Heart left ventricle (tissue), 16 donors: ENCODE results near the gene RIC8B. TPM values are rescaled to one million over a fixed set of nuclear protein-coding genes. Genes with fewer than 3 reads are reported as not detected.

Experiments used
- ATAC-seq, 4 donors: fragments of 200-7000 bp; cut with Tn5 transposase; one replicate each; pipeline ENCODE4 v1.9.1; 2020 to 2022; ENCODE audit warnings: moderate library complexity in 4 of 4, mild to moderate bottlenecking in 3 of 4, moderate number of reproducible peaks in 1 of 4
- DNase-seq, 5 donors: peaks; one replicate each; pipeline ENCODE4 v3.0.0-alpha.2; 2020
- H3K27ac ChIP-seq, 12 donors: fragments of 200-600 bp; sonication (generic) in 4 of 12; one replicate each; pipeline versions ENCODE4 v1.5.0 to v1.8.0; 2016 to 2022; ENCODE audit warnings: mild to moderate bottlenecking in 2 of 12
- H3K27me3 ChIP-seq, 9 donors: fragments of 200-600 bp; sonication (generic) in 2 of 9; one replicate each; pipeline versions ENCODE4 v1.5.1 to v1.8.0; 2016 to 2022; ENCODE audit warnings: mild to moderate bottlenecking in 3 of 9
- H3K36me3 ChIP-seq, 9 donors: fragments of 200-600 bp; sonication (generic) in 2 of 9; one replicate each; pipeline versions ENCODE4 v1.5.0 to v1.8.0; 2018 to 2022; ENCODE audit warnings: mild to moderate bottlenecking in 2 of 9
- H3K4me1 ChIP-seq, 12 donors: fragments of 200-600 bp; sonication (generic) in 4 of 12; one replicate each; pipeline versions ENCODE4 v1.5.0 to v1.8.0; 2016 to 2022; ENCODE audit warnings: mild to moderate bottlenecking in 3 of 12
- H3K4me3 ChIP-seq, 12 donors: fragments of 200-600 bp; sonication (generic) in 4 of 12; one replicate each; pipeline versions ENCODE4 v1.5.0 to v1.8.0; 2017 to 2022; ENCODE audit warnings: mild to moderate bottlenecking in 9 of 12, moderate library complexity in 4 of 12
- H3K9me3 ChIP-seq, 12 donors: fragments of 200-600 bp; sonication (generic) in 4 of 12; one replicate each; pipeline versions ENCODE4 v1.5.0 to v1.8.0; 2016 to 2022; ENCODE audit warnings: mild to moderate bottlenecking in 1 of 12
- CTCF ChIP-seq, 12 donors: fragments of 200-600 bp; sonication (generic) in 4 of 12; IDR thresholded peaks; one replicate each; pipeline versions ENCODE4 v1.5.0 to v1.8.0; 2018 to 2022; ENCODE audit warnings: antibody characterized with exemption in 12 of 12, mild to moderate bottlenecking in 5 of 12
- POLR2A ChIP-seq, 2 donors: fragments of 450-650 bp; IDR thresholded peaks; one replicate each; pipeline ENCODE4 v1.6.1; 2017; ENCODE audit warnings: antibody characterized with exemption in 2 of 2, mild to moderate bottlenecking in 2 of 2, moderate library complexity in 2 of 2
- WGBS, 4 donors: extraction: QIAGEN DNeasy Blood & Tissue Kit in 2 of 4; methylation state at CpG; one replicate each; pipeline versions ENCODE4 v1.1.5 to v1.1.7; 2013 to 2018; 5-methylcytosine and 5-hydroxymethylcytosine counted together
- intact Hi-C, 10 donors: fragments of 100-400 bp; cut with DNase I; formaldehyde crosslinking; loops; one replicate each; pipeline versions ENCODE4 v1.11.1 to v1.14.2; 2022
- polyA plus RNA-seq, 2 donors: library from polyadenylated mRNA; stranded (reverse); fragments of 200-250 nt; gene quantifications; one replicate each; pipeline ENCODE4 v1.2.3, GENCODE V29; 2013
- total RNA-seq, 9 donors: library from RNA; depleted of rRNA in 2 of 9; stranded (reverse); fragments of >200 nt in 2 of 9; fragmentation: NEBNext Ultra II Directional in 3 of 9; extraction: Animal tissue kit (Norgen Biotek cat#: 25700) in 3 of 9; gene quantifications; one replicate each; pipeline versions ENCODE4 v1.1.0 to v1.2.4, GENCODE V29; 2016 to 2023
- donor health status: ischemic (EF 13 %, LVEDD 7.1; RV severe dilation, severe dysfunction).
- donor health status: healthy with polysubstance abuse.
- donor health status: DM: no; HTN: yes; CAD: no.
- donor health status: DM: no; HTN: no; CAD: no.
- donor health status: ischemic (EF 25% LVEDD 6.9; RV normal size, moderate dysfunction).
- donor health status: ischemic (EF 25% LVEDD 5.7; RV mildly dilated, moderate dysfunction).
- donor health status: healthy.
- donor health status: DM: yes; HTN: yes; CAD: no.
- donor health status: ischemic (EF 35%, LVEDD 5.7; RV mildly dilated, moderate dysfunction).
- donor health status: nonischemic (EF 11% LVEDD 7.7; RV severe dilation, severe dysfunction).
- donor health status: DM: yes; HTN: yes; CAD: no.
- donor health status: PGD.
- donor health status: ischemic (EF 29% LVEDD 5.4; RV normal size, mild dysfunction).
- donor health status: nonischemic (EF 23%, LVEDD 6.1; RV moderate dilation, normal function).

The RIC8B gene
- total and polyA plus RNA-seq, 11 donors = 6.1 to 27.5 (median 22.7) TPM

- ATAC-seq = no peak
- intact Hi-C loops = no loop called here
- H3K9me3 ChIP-seq = no peaks in the 10 kb centered on the region
- H3K4me1 ChIP-seq = peaks cover 0 to 5% (median 0%) of the 10 kb centered on the region in 12 donors
- no peak overlapping the region for H3K4me3 ChIP-seq
- H3K27ac ChIP-seq = no peak overlapping the region
- TF ChIP-seq POLR2A (IDR thresholded peaks at IDR 0.05) (no peak), CTCF (IDR thresholded peaks at IDR 0.05) (no peak)
- no peak for DNase-seq
- WGBS, 4 donors = 58 to 72% (median 64%) methylated on average over 5 of the region's 5 CpGs
- no peaks in the 10 kb centered on the region for H3K27me3 ChIP-seq
- peaks cover 0 to 42% (median 10%) of the 10 kb centered on the region in 9 donors for H3K36me3 ChIP-seq
These were observed 99.5 kb downstream of the RIC8B start for GRCh38 chr12:106873983-106874382.

GRCh38 chr12:106878804-106879203 lies 104.3 kb downstream of the RIC8B start:
- Histone ChIP-seq H3K27me3 (no peaks in the 10 kb centered on the region), H3K9me3 (no peaks in the 10 kb centered on the region), H3K36me3 (peaks cover 0 to 66% (median 42%) of the 10 kb centered on the region in 9 donors), H3K4me3 (no peak overlapping the region), H3K27ac (no peak overlapping the region), H3K4me1 (peaks cover 0 to 10% (median 0%) of the 10 kb centered on the region in 12 donors)
- DNase-seq = no peak
- no peak for ATAC-seq
- WGBS, 4 donors = 70 to 78% (median 75%) methylated on average over 5 of the region's 5 CpGs
- intact Hi-C loops = no loop called here
- TF ChIP-seq POLR2A (IDR thresholded peaks at IDR 0.05) (no peak), CTCF (IDR thresholded peaks at IDR 0.05) (no peak)

- ATAC-seq (no peak), DNase-seq (no peak)
- TF ChIP-seq CTCF (IDR thresholded peaks at IDR 0.05) (no peak), POLR2A (IDR thresholded peaks at IDR 0.05) (no peak)
- H3K36me3 ChIP-seq = peaks cover 0 to 66% (median 46%) of the 10 kb centered on the region in 9 donors
- no peaks in the 10 kb centered on the region for H3K9me3 ChIP-seq
- intact Hi-C loops = no loop called here
- peaks cover 0 to 10% (median 0%) of the 10 kb centered on the region in 12 donors for H3K4me1 ChIP-seq
- WGBS, 4 donors = 51 to 58% (median 54%) methylated on average over 5 of the region's 5 CpGs
- H3K4me3 ChIP-seq = no peak overlapping the region
- no peak overlapping the region for H3K27ac ChIP-seq
- no peaks in the 10 kb centered on the region for H3K27me3 ChIP-seq
These were observed 105.1 kb downstream of the RIC8B start for GRCh38 chr12:106879612-106880011.

- intact Hi-C loops = no loop called here
- ATAC-seq = no peak
- no peak overlapping the region for H3K27ac ChIP-seq
These were observed 108.9 kb downstream of the RIC8B start for GRCh38 chr12:106883426-106883825.

More at GRCh38 chr12:106883426-106883825, 108.9 kb downstream of the RIC8B start:
- H3K9me3 ChIP-seq = no peaks in the 10 kb centered on the region
- no peaks in the 10 kb centered on the region for H3K27me3 ChIP-seq
- H3K4me1 ChIP-seq = peaks cover 0 to 10% (median 0%) of the 10 kb centered on the region in 12 donors
- no peak overlapping the region for H3K4me3 ChIP-seq
- DNase-seq = no peak
- TF ChIP-seq CTCF (IDR thresholded peaks at IDR 0.05) = no peak
- TF ChIP-seq POLR2A (IDR thresholded peaks at IDR 0.05) = no peak
- WGBS, 4 donors = 93 to 97% (median 95%) methylated on average over 1 of the region's 1 CpG
- peaks cover 0 to 94% (median 75%) of the 10 kb centered on the region in 9 donors for H3K36me3 ChIP-seq
